ENCODE measurements around the gene DPYSL4.

DPYSL4 gene

DNA sequence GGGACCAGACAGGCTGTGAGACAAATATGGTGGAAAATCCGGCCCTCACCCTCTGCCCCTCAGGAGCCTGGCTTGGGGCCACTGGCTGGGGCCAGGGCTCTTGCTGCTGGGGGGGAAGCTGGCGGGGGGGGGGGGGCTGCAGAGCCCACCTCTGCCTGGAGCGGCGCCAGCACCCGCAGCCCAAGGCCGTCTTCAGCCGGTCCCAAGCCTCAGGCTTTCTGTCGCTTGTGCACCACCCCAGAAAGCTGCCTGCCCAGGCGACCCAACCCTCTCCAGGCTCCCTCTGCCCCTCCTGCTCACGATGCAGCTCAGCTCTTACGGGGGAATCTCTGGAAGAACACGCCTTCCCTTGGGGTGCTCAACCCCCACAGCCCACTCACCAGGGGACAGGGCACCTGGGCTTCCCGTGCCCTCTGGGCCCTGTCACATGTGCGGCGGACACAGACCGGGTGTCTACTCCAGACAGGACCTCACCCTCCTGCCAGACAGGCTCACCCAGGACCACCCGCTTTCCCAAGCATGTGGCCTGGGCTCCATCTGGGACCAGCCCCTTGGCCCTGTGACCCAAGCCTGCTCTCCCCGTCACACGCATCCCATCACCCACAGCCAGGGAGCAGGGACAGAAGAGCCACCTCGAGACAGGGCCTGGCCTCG lies 43.9 kb downstream of the DPYSL4 start:
- DNase-seq: no peak

DNA sequence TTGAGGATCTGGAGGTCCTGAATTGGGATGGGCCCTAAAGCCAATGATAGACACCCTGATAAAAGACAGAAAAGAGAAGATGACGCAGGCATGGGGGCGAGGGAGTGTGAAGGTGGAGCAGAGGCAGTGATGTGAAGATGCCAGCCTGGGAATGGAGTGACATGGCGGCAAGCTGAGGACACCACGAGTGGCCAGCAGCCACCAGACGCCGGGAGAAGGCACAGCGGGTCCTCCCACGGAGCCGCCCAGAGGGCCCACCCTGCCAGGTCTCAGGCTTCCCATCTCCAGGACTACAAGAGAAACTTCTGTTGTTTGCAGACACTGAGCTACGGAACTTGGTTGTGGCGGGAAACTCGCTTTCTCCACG lies 44.9 kb downstream of the DPYSL4 start:
- no peak for DNase-seq

DNA sequence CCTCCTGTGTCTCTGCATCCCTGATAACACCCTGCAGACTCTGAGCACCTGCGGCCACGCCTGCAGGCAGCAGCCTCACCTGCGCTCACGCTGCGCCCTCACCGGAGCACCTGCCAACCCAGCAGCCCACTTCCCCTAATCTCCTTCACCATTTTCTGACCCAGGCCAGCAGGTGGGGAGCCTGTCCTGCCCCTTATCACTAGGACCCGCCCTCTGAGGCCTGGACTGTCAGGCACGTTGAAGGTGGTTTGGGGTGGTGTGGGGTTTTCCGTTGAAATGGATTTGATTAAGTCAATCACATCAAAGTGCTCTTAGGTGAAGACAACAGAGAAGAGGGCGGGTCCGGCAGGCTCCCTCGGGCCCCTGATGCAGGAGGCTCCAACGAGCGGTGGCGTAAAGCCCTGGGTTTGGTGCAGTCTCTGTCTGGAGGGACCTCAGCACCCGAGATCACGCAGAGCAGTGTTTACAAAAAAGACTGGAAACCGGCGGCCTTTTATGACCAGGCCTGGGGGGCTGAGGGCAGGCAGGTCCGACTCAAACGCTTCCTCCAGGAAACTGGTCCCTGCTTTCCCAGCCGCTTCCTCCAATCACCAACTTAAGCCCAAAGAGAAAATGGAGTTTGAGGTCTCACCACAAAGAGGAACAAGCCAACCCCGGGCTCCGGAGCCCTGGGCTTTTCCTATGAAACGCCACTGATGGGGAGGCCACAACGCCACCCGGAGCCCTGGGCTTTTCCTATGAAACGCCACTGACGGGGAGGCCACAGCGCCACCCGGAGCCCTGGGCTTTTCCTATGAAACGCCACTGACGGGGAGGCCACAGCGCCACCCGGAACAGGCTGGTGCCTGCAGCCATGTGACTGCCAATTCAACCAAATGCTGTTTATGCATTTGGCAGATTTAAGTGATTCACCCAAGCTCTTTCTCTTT lies 45.5 kb downstream of the DPYSL4 start:
- DNase-seq: no peak

DNA sequence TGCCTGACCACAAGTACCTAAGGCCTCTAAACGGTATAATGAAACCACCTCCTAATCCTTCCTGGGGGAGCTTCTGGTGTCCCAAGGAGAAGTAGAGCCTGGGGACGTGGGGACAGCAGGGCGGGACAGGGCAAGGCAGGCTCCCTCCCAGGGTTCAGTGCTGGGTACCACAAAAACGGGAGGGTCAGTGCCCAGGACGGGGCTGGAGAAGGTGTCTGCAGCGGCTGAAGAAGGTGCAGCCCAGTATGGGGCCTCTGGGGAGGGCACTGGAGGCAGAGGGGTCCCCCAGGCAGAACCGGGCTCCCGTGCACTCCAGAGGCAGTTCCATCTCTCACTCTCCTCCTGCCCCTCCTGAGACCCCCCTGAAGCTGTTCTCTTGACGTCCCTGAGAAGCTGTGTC lies 46.2 kb downstream of the DPYSL4 start:
- no peak for DNase-seq

DNA sequence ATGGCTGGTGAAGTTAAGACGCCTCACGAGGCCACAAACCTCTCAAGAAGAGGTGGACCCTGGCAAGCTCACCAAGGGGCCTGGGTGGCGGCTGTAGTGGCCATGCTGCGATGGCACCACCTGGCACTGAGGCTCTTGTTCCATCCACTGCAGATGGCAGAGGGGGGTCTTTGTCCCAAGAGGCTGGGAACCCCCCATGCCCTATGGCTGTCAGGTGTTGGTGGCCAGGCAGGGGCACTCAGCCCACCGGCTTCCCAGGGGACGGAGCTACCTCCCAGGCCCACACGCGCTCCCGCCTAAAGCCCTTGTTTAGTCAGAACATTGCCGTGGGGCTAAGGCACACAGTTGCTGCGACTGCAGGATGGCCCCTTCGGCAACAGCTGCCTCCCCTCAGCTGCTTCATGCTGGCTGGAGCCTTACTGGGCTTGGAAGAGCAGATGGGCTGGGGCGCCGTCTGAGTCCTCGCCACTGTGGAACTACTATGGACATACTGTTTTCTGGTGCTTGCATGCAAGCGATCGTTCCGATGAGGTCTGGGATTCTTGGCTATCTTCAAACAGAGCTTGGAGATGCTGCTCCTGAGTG lies 46.8 kb downstream of the DPYSL4 start:
- DNase-seq: no peak

DNA sequence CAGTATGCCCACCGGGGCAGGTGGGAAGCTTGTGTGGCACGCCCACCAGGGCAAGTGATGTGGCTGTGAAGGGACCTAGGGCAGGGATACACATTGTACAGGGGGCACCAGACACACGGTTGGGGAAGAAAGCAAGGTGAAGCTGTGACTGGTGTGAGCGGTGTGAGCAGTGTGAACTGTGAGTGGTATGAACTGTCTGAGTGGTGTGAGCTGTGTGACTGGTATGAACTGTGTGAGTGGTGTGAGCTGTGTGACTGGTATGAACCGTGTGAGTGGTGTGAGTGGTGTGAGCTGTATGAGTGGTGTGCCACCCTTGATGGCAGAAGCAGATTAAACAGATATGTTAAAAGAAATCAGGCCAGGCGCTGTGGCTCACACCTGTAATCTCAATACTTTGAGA lies 48.1 kb downstream of the DPYSL4 start:
- DNase-seq: no peak

DNA sequence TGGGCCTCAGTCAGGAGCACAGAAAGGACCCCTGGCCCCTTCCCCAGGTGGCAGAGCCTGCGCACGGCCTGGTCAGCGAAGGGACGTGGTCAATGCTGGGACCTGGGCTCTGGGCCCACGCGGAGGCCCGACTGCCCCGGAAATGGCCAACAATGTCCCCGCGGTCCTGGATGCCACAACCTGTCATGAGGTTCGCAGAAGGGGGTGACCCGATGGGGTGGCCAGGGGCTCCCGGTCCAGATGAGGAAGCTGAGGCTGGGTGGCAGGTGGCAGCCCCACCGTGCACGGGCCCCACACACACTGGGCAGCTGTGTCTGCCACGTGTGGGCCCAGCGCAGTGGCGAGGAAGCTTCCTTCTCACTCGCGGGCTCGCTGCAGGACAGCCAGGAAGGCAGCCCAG lies 49.4 kb downstream of the DPYSL4 start:
- DNase-seq: no peak

DNA sequence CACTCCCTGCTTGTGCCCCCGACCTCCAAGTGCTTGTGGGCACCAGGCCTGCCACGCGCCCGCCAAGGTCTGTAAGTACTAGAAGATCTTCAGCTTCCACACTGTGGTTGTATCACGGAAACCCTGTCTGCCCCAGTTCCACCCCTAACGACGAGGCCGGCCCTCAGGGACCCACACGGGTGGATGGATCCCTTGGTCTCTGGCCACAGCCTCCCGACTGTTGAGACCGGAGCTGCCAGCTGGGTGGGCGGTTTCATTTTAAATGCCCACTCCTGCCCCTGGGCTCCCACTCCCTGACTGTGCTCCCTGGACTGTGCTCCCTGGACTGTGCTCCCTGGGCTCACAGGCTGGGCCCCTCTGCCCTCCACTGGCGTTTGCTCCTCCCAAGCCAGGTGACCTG lies 50.1 kb downstream of the DPYSL4 start:
- no peak for DNase-seq

DNA sequence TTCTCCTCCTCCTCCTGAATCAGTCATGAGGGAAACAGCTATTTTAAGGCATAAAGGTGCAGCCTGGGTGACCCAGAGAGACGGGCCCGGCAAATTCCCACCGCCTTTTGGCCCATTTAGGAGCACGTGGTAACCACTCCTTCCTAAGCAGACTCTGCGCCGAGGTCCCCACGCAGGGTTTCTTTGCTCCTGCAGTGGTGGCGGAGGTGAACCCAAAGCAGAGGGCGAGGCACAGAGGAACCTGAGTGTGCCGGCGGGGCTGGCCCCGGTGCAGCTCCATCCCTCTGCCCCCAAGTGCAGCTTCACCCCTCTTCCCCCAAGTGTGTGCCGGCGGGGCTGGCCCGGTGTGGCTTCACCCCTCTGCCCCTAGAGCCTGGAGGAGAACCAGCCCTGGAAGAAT lies 50.6 kb downstream of the DPYSL4 start:
- no peak for DNase-seq

DNA sequence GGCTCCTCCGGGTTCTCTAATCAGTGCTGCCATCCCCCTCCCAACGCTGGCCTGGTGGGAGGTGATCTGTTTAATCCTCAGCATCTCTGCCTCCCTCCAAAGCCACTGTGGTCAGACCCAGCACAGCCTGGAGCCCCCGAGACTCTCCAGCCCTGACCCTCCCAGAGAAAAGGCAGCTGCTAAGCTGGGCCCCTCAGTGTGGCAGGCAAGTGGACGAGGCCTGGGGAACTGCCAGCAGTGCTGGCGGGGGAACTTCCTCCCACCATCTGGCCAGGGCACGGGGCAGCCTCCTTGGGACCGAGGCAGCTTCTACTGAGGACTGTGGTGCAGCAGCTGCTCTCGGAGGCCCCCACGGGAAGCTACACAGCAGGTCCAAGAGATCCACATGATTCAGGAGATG lies 51.1 kb downstream of the DPYSL4 start:
- no peak for DNase-seq

DNA sequence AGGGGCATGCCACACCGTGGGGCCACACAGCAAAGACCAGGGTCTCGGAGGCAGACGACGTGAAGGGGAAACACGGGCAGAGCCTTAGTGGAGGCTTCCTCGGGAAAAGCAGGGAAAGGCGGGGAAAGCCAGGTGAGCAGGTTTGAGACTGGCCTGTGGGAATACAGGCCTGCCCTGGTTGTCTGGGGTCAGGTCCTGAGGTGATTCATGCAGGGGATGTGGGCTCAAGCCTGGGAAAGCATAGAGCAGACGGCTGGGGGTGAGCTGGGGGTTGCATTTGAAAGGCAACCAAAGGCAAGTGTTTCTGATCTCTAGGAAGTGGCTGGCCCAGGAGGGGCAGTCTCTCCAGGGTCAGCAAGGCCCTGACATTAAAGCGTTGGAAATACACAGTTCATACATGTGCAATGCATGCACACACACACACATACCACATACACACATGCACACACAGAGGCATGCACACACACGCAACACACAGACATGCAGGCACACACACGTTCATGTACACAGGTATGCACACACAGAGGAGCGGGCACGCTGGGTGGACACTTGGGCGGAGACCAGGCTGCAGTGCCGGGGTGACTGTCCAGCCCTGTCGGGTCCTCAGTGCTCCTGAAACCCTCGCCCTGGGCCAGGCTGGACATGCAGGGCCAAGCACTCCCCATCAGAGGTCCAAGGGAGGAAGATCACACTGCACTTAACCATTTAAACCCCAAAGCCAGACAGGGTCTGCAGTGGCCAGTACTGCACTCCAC lies 51.8 kb downstream of the DPYSL4 start:
- DNase-seq: no peak

DNA sequence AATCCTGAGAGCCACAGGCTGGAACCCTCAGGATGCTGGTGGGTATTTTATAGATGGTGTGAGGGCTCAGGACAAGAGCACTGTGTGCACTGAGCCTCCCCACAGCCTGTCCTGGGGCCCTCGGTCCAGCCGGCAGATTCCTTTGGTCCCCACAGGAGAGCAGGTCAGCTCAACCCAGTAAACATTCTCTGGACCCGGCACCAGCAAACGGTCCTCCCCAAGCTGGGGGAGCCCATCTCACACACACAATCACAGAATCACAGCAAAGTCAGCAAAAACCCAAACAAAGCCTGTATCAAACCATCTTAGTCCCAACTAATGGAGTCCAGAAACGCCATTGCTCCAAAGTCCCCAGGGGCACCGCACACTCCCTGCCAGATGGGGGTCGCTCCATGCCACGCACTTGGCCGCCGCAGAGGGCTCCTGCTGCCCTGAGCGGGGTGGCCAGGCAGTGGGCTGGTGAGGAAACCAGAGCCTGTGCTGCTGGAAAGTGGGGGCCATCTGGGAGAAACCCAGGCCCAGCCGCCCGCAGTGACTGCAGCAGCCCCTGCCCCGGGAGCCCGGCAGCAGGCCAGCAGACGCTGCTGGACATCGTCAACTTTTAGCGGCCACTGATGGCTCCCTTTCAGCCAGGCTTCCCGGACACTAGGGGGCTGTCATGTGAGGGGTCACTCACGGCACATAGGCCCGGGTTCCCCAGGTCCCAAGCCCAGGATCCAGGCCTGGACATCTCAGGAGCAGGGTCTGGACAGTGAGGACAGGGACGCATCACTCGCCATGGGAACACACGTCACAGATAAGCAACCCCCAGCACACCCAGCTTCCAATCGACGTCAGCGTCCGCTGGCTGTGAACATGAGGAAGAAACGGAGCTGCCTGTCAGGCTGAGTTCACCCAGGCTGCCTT lies 52.6 kb downstream of the DPYSL4 start:
- DNase-seq: no peak

DNA sequence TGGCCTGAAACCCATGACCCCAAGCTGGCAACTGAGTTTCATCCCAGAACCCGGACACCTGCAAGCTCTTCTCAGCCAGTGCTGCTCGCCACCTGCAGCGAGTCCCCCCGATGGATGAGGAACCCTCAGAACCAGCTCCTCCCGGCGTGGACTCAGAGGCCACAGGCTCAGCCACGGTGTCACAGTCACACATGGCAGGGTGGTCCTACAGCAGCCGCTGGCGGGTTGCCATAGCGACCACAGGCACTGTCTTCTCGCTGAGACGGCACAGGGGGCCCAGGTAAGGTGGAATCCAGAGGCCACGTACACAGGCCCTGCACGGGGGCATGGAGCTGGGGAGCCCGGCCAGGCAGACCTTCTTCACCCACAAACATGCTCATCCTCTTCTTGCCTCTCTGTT lies 53.4 kb downstream of the DPYSL4 start:
- DNase-seq: no peak

DNA sequence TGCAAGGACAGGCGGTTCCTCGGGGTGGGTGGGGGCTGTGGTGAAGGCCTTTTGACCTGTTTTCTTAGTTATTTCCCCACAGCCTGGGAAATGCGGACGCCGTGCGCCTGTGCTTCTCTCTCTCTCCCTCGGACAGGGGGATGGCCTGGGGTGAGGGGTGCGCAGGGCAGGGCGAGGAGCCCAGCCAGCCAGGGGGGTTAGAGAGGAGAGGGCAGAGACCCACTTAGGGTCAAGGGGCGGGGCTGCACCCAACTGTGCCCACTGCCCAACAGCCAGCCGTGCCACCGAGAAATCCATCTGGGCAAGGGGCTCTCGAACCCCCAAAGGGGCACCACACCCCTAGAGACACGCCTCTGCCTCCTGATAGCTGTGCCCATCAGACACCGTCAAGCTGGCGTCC lies 53.8 kb downstream of the DPYSL4 start:
- no peak for DNase-seq

DNA sequence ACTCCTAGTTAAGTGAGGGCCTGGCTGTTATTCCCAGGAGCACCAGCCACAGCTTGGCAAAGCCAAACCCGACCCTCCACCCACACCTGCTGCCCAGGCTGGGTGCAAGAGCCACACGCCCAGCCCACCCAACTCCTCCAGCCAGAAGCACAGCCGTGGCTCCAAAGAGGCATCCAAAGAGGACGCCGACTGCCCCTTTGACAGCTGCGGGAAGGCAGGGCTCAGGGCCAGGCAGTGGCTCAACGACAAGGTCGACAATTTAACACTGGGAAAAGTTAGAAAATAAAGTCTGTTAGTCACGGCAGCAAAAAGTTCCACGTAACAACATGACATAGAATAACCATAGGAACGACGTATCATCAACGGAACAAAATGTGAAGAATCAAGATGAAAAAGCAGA lies 54.3 kb downstream of the DPYSL4 start:
- no peak for DNase-seq

DNA sequence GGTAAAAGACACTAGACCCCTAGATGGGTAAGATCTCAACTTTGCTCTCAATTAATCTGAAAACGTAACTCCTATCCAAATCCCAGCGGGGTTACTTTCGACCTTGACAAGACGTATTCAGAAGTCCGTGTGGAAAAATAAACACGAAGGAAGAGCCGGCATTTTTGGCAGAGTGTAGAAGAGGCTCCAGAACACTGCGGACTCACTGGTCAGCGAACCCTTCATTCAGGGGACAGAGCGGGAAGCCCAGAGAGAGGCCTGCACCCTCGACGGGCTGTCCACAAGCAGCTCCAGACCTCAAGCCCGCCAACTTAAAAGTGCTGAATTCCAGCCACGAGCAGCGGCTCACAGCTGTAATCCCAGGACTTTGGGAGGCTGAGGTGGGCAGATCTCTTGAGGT lies 54.7 kb downstream of the DPYSL4 start:
- no peak for DNase-seq

DNA sequence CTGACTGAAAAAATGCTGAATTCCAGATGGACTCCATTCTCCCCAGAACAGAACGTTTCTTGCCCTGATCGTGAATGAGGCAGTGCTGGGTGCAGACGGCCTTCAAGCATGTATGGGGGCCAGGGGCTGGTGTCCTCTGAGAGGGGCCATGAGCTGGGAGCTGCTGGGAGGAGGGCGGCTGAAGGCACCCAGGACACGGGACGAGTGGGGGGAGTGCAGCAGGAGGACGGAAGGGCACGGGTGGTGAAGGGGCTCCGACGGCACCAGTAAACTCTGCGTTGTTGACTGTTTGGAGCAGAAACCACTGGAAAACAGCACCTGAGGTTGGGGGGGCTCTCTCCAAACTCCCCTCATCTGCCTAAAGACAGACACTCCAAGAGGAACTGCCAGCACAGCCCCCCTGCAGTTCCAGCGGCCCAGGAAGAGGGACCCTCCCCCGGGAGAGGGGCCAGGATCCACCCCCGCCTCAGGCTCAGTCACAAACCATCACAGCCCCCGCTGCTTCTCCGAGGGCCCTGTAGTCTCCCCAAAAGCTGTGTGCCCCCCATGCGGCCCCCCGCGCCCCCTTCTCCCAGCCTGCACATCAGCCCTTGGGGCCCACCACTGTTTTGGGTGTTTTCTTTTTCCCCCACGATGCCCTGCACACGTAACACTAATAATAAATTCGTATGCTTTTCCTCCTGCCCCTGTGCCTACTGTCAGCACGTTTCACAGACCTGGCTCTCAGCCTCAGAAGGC lies 55.5 kb downstream of the DPYSL4 start:
- no peak for DNase-seq

DNA sequence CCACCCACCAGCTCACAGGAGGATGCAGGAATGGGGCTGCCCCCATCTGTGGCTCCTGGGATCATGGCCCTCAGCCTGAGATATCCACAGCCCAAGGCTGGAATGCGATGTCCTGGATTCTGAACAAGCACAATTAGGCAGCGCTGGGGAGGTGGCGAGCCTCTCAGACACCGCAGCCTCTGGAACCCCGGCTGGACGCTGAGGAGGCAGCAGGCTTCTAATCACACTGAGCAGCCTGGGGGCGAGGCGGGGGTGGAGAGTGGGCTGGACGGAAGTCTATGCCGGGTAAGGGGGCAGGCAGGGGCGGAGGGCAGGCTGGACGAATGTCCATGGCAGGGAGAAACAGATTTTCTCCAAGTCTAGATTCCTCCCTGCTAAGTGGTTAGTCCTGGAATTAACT lies 56.4 kb downstream of the DPYSL4 start:
- no peak for DNase-seq

DNA sequence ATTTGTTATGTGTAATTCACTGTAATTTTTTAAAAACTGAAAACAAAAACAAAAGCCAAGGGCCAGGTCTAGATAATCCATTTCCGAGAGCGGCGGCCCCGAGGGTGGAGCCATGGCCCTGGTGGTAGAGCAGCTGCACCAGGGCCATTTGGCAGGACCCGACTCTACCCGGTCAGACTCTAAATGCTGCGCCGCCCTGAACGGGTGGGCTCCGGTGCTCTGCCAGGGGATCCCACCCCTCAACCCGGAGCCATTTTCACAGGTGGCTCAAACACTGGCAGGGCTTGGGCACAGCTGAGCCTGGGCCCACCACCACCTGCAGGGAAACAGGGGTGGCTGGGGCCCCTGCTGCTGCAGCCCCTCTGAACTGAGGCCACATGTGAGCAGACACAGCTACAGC lies 56.9 kb downstream of the DPYSL4 start:
- no peak for DNase-seq

DNA sequence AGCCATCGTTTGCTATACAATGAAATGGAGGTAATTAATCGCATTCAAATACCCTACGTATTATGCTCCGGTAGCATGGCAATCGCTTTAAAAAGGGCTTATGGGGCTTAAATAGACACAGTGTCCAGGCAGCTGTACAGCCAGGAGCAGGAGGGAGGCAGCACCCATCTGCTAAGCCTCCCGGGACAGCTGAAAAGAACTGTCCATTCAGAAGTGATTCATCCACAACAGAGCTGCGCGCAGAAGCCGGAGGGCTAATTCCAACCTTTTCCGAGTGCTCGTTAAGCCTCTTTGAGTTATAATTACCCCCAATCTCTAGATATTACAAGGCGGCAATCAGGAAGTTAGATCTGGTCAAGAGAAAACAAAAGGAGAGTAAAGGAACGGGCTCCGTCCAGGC lies 58.3 kb downstream of the DPYSL4 start:
- no peak for DNase-seq

DNA sequence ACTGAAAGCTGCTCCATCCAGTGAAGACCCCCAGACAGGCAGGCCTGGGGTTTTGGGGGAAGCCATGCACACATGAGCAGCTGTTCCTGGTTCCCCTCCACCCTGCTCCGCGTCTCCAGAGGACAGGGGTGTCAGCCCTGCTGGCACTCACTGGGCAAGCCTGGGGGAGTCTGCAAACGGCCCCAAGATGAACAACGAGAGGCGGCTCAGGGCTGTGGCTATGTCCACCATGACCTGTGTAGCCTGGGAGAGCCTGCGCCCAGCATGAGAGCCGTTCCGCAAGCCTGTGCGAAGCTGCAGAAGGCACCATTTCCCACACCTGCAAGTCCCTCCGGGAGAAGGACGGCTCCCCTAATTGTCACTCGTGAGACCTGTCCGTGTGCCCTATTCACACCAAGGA lies 59.5 kb downstream of the DPYSL4 start:
- no peak for DNase-seq

DNA sequence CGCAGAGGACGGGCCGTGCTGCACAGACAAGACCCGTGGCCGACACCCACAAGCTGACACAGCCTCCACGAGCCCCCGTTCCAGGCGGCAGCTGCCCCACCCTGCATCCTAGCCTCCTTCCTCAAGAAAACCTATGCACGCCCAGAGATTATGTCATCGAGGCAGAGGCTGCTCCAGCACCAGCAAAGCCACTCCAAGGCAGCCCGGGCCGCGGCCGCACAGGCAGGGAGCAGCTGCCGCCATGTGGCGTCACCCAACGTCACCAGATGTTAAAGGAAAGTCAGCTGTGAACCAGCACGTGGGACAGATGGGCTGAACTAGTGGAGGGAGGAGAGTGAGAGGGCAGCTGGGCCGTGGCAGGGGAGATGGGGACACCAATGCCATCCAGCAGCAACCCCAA lies 61.2 kb downstream of the DPYSL4 start:
- no peak for DNase-seq
